Body of pancreas (tissue), 4 donors: ENCODE results near the gene FRRS1.

ENCODE experiments used
- POLR2A ChIP-seq, 3 donors: fragments of 450-650 bp; IDR thresholded peaks; one replicate each; pipeline ENCODE4 v1.6.1; 2016; ENCODE audit warnings: antibody characterized with exemption in 3 of 3, mild to moderate bottlenecking in 2 of 3
- TF ChIP-seq, protein P1 (sequence below), 7 experiments: fragments of 450-650 bp in 4 of 7; fragments of 200-600 bp in 3 of 7; sonication (generic) in 3 of 7; IDR thresholded peaks; one replicate each; pipeline ENCODE4 v1.5.1; 2016 to 2019; ENCODE audit warnings: antibody characterized with exemption in 7 of 7

DNA sequence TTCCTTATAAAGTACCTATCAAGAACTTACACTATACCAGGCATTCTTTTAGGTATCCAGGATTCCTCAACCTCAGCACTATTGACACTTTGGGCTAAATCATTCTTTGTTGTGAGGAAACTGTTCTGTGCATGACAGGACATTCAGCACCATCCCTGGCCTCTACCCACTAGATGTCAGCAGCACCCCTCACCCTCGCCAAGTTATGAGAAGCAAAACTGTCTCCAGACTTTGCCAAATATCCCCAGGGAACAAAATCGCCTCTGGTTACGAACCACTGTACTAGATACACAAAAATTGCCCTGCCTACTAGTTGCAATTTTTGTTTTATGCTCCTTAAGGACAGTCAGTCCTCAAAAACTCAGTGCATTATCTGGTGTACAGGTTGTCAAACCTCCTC is 84.9 kb downstream of the FRRS1 start:
- TF ChIP-seq, protein P1, sequence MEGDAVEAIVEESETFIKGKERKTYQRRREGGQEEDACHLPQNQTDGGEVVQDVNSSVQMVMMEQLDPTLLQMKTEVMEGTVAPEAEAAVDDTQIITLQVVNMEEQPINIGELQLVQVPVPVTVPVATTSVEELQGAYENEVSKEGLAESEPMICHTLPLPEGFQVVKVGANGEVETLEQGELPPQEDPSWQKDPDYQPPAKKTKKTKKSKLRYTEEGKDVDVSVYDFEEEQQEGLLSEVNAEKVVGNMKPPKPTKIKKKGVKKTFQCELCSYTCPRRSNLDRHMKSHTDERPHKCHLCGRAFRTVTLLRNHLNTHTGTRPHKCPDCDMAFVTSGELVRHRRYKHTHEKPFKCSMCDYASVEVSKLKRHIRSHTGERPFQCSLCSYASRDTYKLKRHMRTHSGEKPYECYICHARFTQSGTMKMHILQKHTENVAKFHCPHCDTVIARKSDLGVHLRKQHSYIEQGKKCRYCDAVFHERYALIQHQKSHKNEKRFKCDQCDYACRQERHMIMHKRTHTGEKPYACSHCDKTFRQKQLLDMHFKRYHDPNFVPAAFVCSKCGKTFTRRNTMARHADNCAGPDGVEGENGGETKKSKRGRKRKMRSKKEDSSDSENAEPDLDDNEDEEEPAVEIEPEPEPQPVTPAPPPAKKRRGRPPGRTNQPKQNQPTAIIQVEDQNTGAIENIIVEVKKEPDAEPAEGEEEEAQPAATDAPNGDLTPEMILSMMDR (IDR thresholded peaks at IDR 0.05) = no peak
- no peak for TF ChIP-seq POLR2A (IDR thresholded peaks at IDR 0.05)
